ENCODE data around the gene ARHGEF33.

Gene ARHGEF33

GRCh38 chr2:39017334-39017733 is 127.7 kb downstream of the ARHGEF33 start:
- no peak for DNase-seq (ENCODE audit: low read depth in 2 of 2)

- no peak for DNase-seq (ENCODE audit: low read depth in 2 of 2)
Measured at GRCh38 chr2:39018638-39019037, 129.0 kb downstream of the ARHGEF33 start.

- no peak for DNase-seq (ENCODE audit: low read depth in 2 of 2)
Measured at GRCh38 chr2:39020383-39020782, 130.7 kb downstream of the ARHGEF33 start.

- no peak for DNase-seq (ENCODE audit: low read depth in 2 of 2)
Measured at GRCh38 chr2:39022642-39023235, 133.1 kb downstream of the ARHGEF33 start.

GRCh38 chr2:39023649-39024048 is 134.0 kb downstream of the ARHGEF33 start:
- DNase-seq (ENCODE audit: low read depth in 2 of 2) = no peak

GRCh38 chr2:39024833-39025232 is 135.2 kb downstream of the ARHGEF33 start:
- no peak for DNase-seq (ENCODE audit: low read depth in 2 of 2)

Data from activated CD8-positive, alpha-beta memory T cell treated with anti-CD3 and anti-CD28 coated beads for 4 hours (primary cell).